HG03097 (cell line): ENCODE measurements around the gene TBX2.

Experiments used
- ATAC-seq: cut with Tn5 transposase; IDR thresholded peaks from one replicate; pipeline ENCODE4 v1.9.1; 2021; ENCODE audit not compliant: unreplicated experiment, low FRiP score

TBX2 gene

DNA sequence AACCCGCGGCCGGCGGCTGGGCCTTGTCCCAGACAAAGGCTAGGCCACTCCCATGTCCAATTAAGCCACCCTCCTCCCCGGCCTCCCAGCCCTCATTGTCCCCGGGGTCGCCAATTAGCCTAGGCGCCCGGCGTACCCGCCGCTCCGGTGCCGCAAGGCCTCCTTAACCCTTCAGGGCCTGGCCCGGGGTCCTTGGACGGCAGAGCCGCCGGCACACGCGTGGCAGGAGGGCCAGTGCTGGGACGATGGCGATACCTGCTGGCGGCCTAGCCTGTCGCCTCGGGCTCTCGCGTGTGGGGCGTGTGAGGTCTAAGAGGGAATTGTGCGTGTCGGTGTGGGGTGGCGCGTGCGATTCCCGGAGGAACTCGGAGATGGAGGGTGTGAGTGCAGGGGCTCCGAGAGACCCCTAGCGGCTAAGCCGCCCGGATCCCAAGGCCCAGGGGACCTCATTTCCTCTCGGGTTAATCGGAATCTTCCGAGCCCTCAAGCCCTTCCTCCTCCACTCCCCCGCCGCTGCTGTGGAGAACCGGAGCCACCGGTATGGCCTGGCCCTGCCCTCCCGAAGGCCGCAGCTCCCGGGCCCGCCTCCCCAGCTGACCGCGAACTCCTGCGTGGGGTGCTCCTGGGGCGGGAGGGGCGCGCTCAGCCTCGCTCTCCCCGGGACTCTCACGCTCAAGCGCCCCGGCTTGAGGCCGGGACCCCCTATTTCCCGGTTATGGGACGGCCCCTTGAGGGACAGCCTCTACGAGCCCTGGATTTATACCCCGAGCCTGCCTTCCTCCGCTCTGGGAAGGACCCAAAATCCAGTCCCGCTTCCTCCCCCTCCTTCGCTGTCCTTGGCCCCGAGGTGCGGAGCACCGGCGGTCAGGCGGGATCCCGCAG is 11.9 kb downstream of the TBX2 start:
- ATAC-seq = peak; percentile 13

- ATAC-seq = peak; percentile 66
Observed at GRCh38 chr17:61412143-61412859, 12.7 kb downstream of the TBX2 start.

GRCh38 chr17:61412860-61413660 is 13.4 kb downstream of the TBX2 start:
- ATAC-seq = no peak

DNA sequence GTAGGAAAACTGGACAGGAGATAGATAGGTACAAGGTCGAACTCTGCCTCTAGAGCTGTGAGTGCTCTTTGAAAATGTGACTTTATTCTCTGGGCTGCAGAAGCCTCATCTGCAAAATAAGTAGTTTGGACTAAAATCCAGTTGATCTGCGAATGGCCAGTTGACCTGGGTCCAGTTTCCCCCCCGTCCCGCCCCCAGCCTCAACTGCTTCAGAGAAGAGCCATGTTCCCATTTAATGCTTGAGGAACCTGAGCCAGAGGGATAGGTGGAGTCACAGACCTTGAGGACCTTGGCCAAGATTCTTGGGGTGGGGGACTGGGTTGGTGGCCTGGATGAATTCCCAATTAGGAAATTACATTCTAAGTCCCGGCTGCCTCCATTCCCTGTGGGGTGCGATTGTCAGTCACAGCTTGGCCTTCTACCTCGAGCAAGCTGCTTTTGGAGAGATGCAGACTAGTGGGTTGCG is 14.1 kb downstream of the TBX2 start:
- ATAC-seq = no peak

DNA sequence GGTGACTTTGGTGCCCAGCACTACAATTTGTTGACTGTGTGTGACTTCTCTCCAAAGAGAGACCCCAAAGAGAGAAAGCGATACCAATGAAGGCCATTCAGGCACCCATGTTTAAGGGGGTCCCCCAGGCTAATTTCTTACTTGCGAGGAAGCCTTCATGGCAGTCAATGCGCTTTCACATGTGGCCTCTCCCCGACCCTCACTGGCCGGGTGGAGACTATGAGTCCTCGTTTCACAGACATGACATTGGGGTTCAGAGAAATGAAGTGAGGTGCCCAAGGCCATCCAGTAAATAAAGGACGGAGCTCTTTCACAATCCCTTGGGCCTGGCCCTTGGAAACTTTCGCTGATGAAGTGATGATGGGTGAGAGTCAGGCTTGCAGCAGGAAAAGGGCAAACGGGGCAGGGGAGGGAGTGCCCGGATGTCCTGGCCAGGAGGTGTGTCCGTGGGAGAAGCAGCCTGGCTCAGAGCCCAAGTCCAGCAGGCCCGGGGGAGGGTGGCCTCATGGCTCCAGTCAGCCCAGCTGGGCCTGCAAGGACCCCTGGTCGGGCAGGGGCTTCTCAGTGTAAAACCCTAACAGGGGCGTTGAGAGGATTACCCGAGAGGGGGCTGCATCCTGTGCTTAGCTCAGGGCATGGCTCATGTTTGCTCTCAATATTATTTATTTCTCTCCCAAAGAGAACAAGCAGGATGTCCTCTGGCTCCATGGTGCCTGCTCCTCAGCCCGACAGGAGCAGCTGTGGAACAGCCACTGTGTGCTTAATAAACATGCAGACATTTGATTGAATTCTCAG is 14.7 kb downstream of the TBX2 start:
- ATAC-seq = no peak

GRCh38 chr17:61414936-61415251 is 15.3 kb downstream of the TBX2 start:
- ATAC-seq = no peak

DNA sequence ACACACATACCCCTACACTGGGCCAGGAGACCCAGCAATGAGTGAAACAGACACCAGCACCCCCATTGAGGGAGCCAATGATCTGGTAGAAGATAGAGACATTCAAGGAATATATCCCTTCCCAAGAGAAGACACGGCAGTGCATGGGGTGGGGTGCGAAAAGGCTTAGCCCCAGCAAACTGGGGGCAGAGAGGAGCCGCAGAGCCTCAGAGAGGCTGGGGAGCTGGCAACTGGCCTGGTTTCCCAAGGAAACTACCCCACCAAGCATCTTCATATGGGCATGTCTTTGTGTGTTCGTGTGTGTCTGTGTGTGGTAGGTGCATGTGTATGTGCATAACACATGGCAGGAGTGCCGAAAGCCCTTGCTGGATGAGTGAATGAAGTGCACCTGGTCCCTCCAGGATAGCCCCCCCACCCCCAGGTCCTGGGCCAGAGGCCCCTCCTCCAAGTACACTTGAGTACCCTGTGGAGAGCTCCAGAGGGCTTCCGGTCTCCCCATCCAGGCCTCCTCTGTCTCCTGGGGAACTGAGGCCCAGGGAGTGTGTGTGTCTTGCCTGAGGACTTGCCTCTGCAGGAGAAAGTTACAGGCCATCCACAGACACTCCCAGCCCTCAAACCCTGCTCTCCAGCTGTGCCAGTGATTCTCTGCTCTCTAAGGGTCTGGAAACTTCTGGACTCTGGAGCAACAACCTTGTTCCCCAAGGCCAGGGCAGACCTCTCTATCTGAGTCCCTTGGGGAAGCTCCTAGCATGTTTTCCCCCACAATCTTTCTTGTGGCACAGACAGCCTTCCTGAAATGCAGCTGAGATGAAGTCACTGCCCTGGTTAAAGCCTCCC is 15.9 kb downstream of the TBX2 start:
- no peak for ATAC-seq

DNA sequence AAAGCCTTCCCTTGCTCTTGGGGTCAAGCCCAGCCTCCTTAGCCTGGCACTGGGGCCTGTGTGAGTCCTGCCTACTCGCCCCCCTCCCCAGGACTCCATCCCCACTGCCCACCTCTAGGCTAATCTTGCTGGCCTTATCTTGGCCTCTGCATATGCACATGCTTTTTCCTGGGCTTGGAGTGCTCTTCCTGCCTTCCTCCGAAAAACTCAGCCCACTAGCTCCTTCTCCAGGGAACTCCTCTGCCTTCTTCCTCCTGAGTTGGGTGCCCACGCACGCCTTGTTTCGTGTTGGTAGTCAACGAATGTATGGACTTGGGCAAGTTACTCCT is 16.5 kb downstream of the TBX2 start:
- ATAC-seq = no peak

DNA sequence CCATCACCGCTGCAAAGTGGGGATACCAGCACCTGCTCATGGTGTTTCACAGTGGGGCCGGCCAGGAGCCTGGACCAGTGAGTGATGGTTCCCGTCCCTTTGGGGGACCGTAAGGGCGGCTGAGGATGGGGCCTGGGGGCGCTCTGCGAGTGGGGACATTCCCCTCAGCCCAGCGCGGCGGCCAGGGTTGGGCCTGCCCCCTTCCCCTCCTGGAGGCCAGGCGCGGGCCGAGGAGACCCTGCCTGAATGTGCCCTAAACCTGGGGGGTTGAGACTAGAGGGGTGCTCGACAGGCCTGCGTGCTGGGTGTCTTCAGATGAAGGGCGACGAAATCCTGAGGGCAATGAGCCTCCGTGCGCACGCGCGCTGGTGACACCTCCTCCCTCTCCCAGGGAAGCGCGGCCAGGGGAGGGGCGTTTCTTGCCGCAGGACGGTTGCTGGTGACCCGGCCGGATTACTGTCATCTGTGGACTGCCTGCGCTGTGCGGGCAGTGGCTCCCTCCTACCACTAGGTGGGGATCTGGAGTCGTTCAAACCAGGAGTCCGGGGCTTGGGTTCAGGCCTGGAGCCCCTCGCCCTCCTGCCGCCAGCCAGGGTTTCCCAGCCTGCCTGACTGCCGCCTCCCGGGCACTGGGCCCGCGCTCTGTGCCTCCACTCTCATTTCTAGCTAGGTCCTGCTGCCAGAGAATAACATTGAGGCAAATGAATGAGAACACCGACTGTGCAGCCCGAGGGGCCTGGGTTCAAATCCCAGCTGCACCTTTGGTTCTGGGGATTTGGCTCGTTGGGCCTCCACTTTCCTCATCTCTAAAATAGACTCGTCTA is 17.1 kb downstream of the TBX2 start:
- no peak for ATAC-seq

DNA sequence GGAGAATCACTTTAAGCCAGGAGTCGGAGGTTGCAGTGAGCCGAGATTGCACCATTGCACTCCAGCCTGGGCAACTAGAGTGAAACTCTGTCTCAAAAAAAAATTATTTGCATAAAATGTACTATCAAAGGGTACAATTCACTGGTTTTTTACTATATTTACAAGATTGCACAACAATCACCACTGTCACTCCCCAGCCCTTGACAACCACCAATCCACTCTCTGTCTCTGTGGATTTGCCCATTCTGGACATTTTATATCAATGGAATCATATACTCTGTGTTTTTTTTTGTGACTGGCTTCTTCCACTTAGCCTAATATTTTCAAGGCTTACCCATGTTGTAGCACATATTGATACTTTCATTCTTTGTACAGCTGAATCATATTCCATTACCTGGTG is 18.8 kb downstream of the TBX2 start:
- ATAC-seq = no peak

GRCh38 chr17:61419496-61420046 is 19.9 kb downstream of the TBX2 start:
- ATAC-seq = no peak

- no peak for ATAC-seq
Observed at GRCh38 chr17:61420052-61420451, 20.4 kb downstream of the TBX2 start.

GRCh38 chr17:61420745-61421398 is 21.2 kb downstream of the TBX2 start:
- no peak for ATAC-seq

- no peak for ATAC-seq
Observed at GRCh38 chr17:61421460-61421859, 21.8 kb downstream of the TBX2 start.

- no peak for ATAC-seq
Observed at GRCh38 chr17:61422116-61422799, 22.6 kb downstream of the TBX2 start.

GRCh38 chr17:61422869-61423268 is 23.2 kb downstream of the TBX2 start:
- no peak for ATAC-seq

DNA sequence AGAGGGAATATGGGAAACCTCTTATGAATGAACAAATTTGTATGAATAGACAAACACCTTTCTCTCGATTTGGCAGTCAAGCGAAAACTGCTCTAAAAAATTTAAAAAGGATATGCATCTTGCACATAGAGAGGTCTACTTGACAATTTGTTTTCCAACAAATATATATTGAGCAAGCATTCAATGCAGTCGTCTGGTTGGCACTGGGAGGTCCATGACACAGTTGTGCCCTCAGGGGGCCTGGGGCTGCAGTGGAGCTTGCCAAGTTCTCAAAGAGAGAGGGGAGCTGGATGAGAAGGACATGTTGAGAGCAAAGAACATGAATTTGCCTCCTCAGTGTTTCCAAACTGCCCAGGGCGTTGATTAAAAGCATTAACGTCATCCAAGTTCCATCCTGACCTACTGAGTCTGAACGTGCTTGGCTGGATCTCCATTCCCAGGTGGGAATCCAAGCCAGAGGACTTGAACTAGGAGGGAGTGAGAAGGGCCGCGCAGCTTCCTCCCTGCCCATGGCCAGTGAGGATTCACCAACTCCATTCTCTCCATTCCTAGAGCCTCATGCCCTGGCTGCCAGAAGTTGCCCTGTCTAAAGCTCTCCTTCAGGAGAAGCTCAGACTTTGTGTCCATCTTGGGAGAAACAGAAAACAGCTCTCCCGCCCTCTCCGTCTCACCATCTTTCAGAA is 24.5 kb downstream of the TBX2 start:
- no peak for ATAC-seq
